Lung (tissue), 12 donors: Measurements from ENCODE around the gene AJM1. TPM values are rescaled to one million over a fixed set of nuclear protein-coding genes. Genes with fewer than 3 reads are reported as not detected.
"Not testable (repeated sequence)": the region's sequence is repeated elsewhere in the genome, so short reads cannot be mapped to it uniquely, and the experiment has no call there.

Experiments
- ATAC-seq: fragments of 200-7000 bp; cut with Tn5 transposase; one replicate; pipeline ENCODE4 v1.9.1; 2020; ENCODE audit warnings: moderate number of reproducible peaks; ENCODE audit not compliant: insufficient read depth, low FRiP score
- DNase-seq, 3 donors: peaks; one replicate each; pipeline ENCODE4 v3.0.0-alpha.2; 2013 to 2017
- H3K27ac ChIP-seq, 2 donors: one replicate each; pipeline ENCODE4 v1.5.1; 2013; ENCODE audit warnings: mild to moderate bottlenecking in 2 of 2, moderate library complexity in 2 of 2, control low read depth in 1 of 2, inconsistent platforms in 1 of 2, low read depth in 1 of 2, low read length in 1 of 2
- H3K27me3 ChIP-seq, 3 donors: one replicate each; pipeline ENCODE4 v1.5.1; 2013; ENCODE audit warnings: low read length in 2 of 3; ENCODE audit not compliant: control insufficient read depth in 3 of 3, insufficient read depth in 3 of 3
- H3K36me3 ChIP-seq, 4 donors: one replicate each; pipeline ENCODE4 v1.5.1; 2013; ENCODE audit warnings: low read length in 4 of 4, mild to moderate bottlenecking in 1 of 4, moderate library complexity in 1 of 4; ENCODE audit not compliant: control insufficient read depth in 4 of 4, insufficient read depth in 4 of 4
- H3K4me1 ChIP-seq, 5 donors: one replicate each; pipeline ENCODE4 v1.5.1; 2013; ENCODE audit warnings: low read length in 5 of 5, mild to moderate bottlenecking in 2 of 5, moderate library complexity in 1 of 5; ENCODE audit not compliant: control insufficient read depth in 5 of 5, insufficient read depth in 5 of 5
- H3K4me3 ChIP-seq: one replicate; pipeline ENCODE4 v1.5.1; 2013; ENCODE audit warnings: mild to moderate bottlenecking, control low read depth, moderate library complexity
- H3K9ac ChIP-seq, 2 donors: one replicate each; pipeline ENCODE4 v1.5.1; 2013; ENCODE audit warnings: low read length in 2 of 2, control low read depth in 1 of 2; ENCODE audit not compliant: insufficient read depth in 1 of 2
- H3K9me3 ChIP-seq, 4 donors: one replicate each; pipeline ENCODE4 v1.5.1; 2013; ENCODE audit warnings: low read length in 3 of 4, mild to moderate bottlenecking in 1 of 4, moderate library complexity in 1 of 4; ENCODE audit not compliant: control insufficient read depth in 4 of 4, insufficient read depth in 3 of 4
- CTCF ChIP-seq: IDR thresholded peaks from 2 replicates; pipeline ENCODE4 v1.5.1; 2012; ENCODE audit warnings: mild to moderate bottlenecking; ENCODE audit errors: control extremely low read depth, extremely low read depth
- WGBS, 2 donors: extraction: QIAGEN DNeasy Blood & Tissue Kit; methylation state at CpG; one replicate each; pipeline ENCODE4 v1.1.7; 2013; 5-methylcytosine and 5-hydroxymethylcytosine counted together
- polyA plus RNA-seq, 2 donors: library from polyadenylated mRNA; stranded (reverse); fragments of 200-250 nt; gene quantifications; one replicate each; pipeline ENCODE4 v1.2.1, GENCODE V29; 2013
- total RNA-seq, 2 donors: library from RNA; depleted of rRNA in 1 of 2; stranded (reverse); fragments of >200 nt in 1 of 2; gene quantifications; one replicate each; pipeline ENCODE4 v1.2.1, GENCODE V29; 2014 to 2021
- donor health status: control.
- donor health status: control.
- donor health status: Bipolar disorder and iron deficiency.
- donor health status: healthy.
- donor health status: DM: yes; HTN: yes; CAD: no.

AJM1 gene
- total and polyA plus RNA-seq, 4 donors: 1.1 to 4.3 (median 1.5) TPM

- no peaks in the 10 kb centered on the region for H3K27me3 ChIP-seq
- WGBS, 2 donors: 77 to 90% methylated on average over 30 of the region's 30 CpGs
- DNase-seq: no peak
- no peak for TF ChIP-seq CTCF
- no peak for ATAC-seq
- H3K27ac ChIP-seq: no peak overlapping the region
- H3K4me1 ChIP-seq: no peaks in the 10 kb centered on the region
- H3K4me3 ChIP-seq: no peak overlapping the region
- no peak overlapping the region for H3K9ac ChIP-seq
- H3K36me3 ChIP-seq: peaks cover 0 to 76% (median 12%) of the 10 kb centered on the region in 4 donors
- no peaks in the 10 kb centered on the region for H3K9me3 ChIP-seq
These were observed 11.1 kb upstream of the AJM1 start for GRCh38 chr9:136831002-136831719.

- 94 to 97% methylated on average over 23 of the region's 23 CpGs for WGBS, 2 donors
- H3K36me3 ChIP-seq: peaks cover 0 to 72% (median 12%) of the 10 kb centered on the region in 4 donors
- no peaks in the 10 kb centered on the region for H3K4me1 ChIP-seq
- H3K9ac ChIP-seq: no peak overlapping the region
- H3K27ac ChIP-seq: no peak overlapping the region
- no peak for ATAC-seq
- H3K9me3 ChIP-seq: no peaks in the 10 kb centered on the region
- H3K27me3 ChIP-seq: no peaks in the 10 kb centered on the region
- H3K4me3 ChIP-seq: no peak overlapping the region
- no peak for DNase-seq
- TF ChIP-seq CTCF: no peak
These were observed 10.6 kb upstream of the AJM1 start for GRCh38 chr9:136831720-136832104.

GRCh38 chr9:136832581-136832980, 9.7 kb upstream of the AJM1 start:
- Histone ChIP-seq H3K36me3 (peaks cover 0 to 64% (median 12%) of the 10 kb centered on the region in 4 donors), H3K27me3 (no peaks in the 10 kb centered on the region), H3K27ac (no peak overlapping the region), H3K9me3 (no peaks in the 10 kb centered on the region), H3K9ac (no peak overlapping the region), H3K4me3 (no peak overlapping the region), H3K4me1 (no peaks in the 10 kb centered on the region)
- 88 to 92% methylated on average over 9 of the region's 9 CpGs for WGBS, 2 donors
- TF ChIP-seq CTCF: no peak
- DNase-seq: no peak
- no peak for ATAC-seq

- not testable (repeated sequence) for ATAC-seq, H3K27ac ChIP-seq, H3K9me3 ChIP-seq, H3K4me1 ChIP-seq, H3K27me3 ChIP-seq, H3K9ac ChIP-seq, H3K4me3 ChIP-seq, DNase-seq
- H3K36me3 ChIP-seq: peaks cover 0 to 64% (median 11%) of the 10 kb centered on the region in 4 donors
- WGBS, 2 donors: 91 to 92% methylated on average over 15 to 16 of the region's 16 CpGs
These were observed 8.8 kb upstream of the AJM1 start for GRCh38 chr9:136833381-136834048.
